Dendritic cell treated with granulocyte-macrophage colony-stimulating factor and Interleukin-4, amounts not matched to agents 40 ng/mL and 50 ng/mL, for 4 days (primary cell): ENCODE data around the gene DGKH.

Source experiments
- H3K27ac Mint-ChIP-seq: one replicate; pipeline ENCODE4 v1.8.0; 2022; ENCODE audit warnings: mild to moderate bottlenecking, mixed read lengths
- H3K27me3 Mint-ChIP-seq: one replicate; pipeline ENCODE4 v1.8.0; 2022; ENCODE audit warnings: mild to moderate bottlenecking, mixed read lengths
- H3K36me3 Mint-ChIP-seq: one replicate; pipeline ENCODE4 v1.8.0; 2022; ENCODE audit warnings: low read depth, mixed read lengths
- H3K4me1 Mint-ChIP-seq: one replicate; pipeline ENCODE4 v1.8.0; 2022; ENCODE audit warnings: low read depth, mixed read lengths
- H3K4me3 Mint-ChIP-seq: one replicate; pipeline ENCODE4 v1.8.0; 2022; ENCODE audit warnings: mild to moderate bottlenecking, moderate library complexity, mixed read lengths
- H3K9me3 Mint-ChIP-seq: one replicate; pipeline ENCODE4 v1.8.0; 2022; ENCODE audit warnings: mixed read lengths
- intact Hi-C: fragments of 100-400 bp; cut with micrococcal nuclease; formaldehyde crosslinking; loops from one replicate; pipeline ENCODE4 v1.15.0; 2022

The DGKH gene

DNA sequence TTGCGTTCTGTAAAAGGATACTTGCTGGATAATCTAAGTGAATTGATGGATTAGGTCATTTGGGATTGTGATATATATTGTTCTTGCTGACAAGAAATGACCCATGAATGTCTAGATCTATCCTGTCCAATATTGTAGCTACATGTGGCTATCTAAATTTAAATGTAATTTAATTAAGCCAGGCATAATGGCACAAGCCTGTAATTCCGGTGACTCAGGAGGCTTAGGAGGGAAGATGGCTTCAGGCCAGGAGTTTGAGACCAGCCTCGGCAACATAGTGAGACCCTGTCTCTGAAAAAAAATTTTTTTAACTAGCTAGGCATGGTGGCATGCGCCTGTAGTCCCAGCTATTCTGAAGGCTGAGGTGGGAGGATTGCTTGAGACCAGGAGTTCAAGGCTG is 184.2 kb downstream of the DGKH start:
- peaks cover 13% of the 10 kb centered on the region for H3K36me3 Mint-ChIP-seq
- no peaks in the 10 kb centered on the region for H3K9me3 Mint-ChIP-seq
- no peak overlapping the region for H3K4me3 Mint-ChIP-seq
- H3K27me3 Mint-ChIP-seq, result no peaks in the 10 kb centered on the region
- peaks cover 6% of the 10 kb centered on the region for H3K4me1 Mint-ChIP-seq
- intact Hi-C loops, result no loop called here
- H3K27ac Mint-ChIP-seq, result no peak overlapping the region

DNA sequence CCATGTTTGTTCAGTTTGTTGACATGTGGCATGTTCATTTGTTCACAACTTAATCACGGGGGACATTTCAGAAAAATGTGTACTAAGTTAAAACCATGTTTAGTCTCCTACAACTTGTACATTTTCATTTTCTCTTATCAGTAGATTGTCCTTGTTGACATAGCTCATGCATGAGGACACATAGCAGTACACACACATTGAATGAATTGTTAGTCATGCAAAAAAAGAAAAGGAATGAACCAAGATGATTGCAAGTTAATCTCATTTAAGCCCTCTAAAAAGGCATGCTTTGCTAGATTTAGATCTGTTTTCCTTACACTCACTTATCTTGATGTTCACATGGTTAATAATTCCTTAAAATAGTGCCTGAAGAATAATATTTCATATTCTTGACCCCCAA is 185.3 kb downstream of the DGKH start:
- intact Hi-C loops, result no loop called here
- peaks cover under 1% of the 10 kb centered on the region for H3K4me1 Mint-ChIP-seq

DNA sequence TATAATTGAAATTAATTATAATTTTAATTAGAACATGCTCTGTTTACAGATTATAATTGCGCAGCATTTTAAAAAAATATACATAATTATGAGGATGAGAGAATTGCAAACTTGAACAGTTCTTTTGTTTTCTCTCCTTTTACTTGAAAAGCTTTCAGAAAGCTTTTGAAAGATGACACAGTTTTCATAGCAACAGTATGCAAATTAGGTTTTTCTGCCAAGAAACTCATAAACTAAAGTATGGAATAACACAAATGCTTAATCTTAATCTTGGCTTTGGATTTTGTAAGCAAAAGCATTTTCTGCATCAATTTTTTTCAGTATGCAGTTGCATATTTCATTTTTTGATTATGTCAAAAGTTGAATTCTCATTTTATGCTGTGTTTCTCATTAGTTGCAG is 190.7 kb downstream of the DGKH start:
- Mint-ChIP-seq H3K27ac (no peak overlapping the region), H3K36me3 (no peaks in the 10 kb centered on the region), H3K4me3 (no peak overlapping the region), H3K27me3 (no peaks in the 10 kb centered on the region), H3K4me1 (no peaks in the 10 kb centered on the region), H3K9me3 (no peaks in the 10 kb centered on the region)
- intact Hi-C loops, result no loop called here

More for the DNA sequence above, 185.3 kb downstream of the DGKH start:
- Mint-ChIP-seq H3K27me3 (no peaks in the 10 kb centered on the region), H3K27ac (no peak overlapping the region), H3K36me3 (peaks cover 7% of the 10 kb centered on the region), H3K4me3 (no peak overlapping the region), H3K9me3 (no peaks in the 10 kb centered on the region)

DNA sequence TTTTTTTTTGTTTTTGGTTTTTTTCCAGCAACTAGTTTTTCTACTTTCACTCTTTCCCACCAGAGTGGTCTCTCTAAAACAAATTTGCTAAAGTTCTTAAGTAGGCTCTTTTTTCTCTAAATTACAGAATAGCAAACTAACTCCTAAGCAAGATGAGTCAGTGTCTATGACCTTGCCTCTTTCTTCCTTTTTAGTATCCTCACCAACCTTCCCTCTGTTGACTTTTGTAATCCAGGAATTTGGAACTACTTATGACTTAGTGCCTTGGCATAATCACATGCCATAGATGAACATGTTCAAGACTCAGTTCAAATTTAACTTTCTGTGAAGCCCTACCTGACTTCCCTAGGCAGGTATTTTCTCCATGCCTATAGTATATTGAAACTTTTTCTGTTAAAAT is 191.2 kb downstream of the DGKH start:
- Mint-ChIP-seq H3K36me3 (no peaks in the 10 kb centered on the region), H3K27ac (no peak overlapping the region), H3K4me1 (no peaks in the 10 kb centered on the region), H3K9me3 (no peaks in the 10 kb centered on the region), H3K27me3 (no peaks in the 10 kb centered on the region), H3K4me3 (no peak overlapping the region)
- intact Hi-C loops, result no loop called here

DNA sequence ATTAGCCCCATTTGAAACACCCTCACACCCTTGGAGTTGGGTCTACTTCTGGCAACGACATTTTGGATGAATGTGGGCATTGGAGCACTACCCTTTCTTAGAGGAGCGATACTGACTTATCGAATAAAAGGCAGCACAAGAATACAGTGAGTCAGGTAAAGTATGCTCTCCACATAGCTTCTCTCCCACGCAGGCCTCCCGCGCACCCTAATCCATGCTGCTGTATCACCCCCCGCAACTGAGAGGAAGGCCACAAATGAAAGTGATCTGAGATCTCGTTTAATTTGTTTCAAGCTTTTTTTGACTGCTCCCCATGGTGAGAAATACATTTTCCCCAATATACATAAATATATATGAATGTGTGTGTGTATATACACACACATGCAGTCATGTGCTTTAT is 198.1 kb downstream of the DGKH start:
- Mint-ChIP-seq H3K4me1 (no peaks in the 10 kb centered on the region), H3K4me3 (no peak overlapping the region), H3K36me3 (no peaks in the 10 kb centered on the region), H3K9me3 (no peaks in the 10 kb centered on the region), H3K27me3 (no peaks in the 10 kb centered on the region), H3K27ac (no peak overlapping the region)
- intact Hi-C loops, result no loop called here

DNA sequence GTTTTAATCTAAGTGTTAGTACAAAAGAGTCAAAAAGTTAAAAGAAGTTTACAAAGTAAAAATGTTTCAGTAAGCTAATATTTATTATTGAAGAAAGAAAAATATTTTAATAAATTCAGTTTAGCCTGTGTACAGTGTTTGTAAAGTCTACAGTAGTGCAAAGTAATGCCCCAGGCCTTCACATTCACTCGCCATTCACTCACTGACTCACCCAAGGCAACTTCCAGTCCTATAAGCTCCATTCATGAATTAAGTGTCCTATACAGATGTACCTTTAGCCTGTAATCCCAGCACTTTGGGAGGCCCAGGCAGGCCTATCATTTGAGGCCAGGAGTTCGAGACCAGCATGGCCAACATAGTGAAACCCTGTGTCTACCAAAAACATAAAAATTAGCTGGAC is 199.4 kb downstream of the DGKH start:
- no peaks in the 10 kb centered on the region for H3K27me3 Mint-ChIP-seq
- H3K9me3 Mint-ChIP-seq, result no peaks in the 10 kb centered on the region
- H3K4me1 Mint-ChIP-seq, result no peaks in the 10 kb centered on the region
- no peak overlapping the region for H3K4me3 Mint-ChIP-seq
- no peak overlapping the region for H3K27ac Mint-ChIP-seq
- H3K36me3 Mint-ChIP-seq, result no peaks in the 10 kb centered on the region
- intact Hi-C loops, result no loop called here

DNA sequence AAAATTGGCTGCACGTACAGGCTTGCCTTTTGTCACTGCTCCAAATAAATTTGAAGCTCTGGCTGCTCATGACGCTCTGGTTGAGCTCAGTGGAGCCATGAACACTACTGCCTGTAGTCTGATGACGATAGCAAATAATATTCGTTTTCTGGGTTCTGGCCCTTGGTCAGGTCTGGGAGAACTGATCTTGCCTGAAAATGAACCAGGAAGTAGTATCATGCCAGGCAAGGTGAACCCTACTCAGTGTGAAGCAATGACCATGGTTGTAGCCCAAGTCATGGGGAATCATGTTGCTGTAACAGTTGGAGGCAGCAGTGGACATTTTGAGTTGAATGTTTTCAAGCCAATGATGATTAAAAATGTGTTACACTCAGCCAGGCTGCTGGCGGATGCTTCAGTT is 207.4 kb downstream of the DGKH start:
- no peaks in the 10 kb centered on the region for H3K4me1 Mint-ChIP-seq
- H3K27ac Mint-ChIP-seq, result no peak overlapping the region
- H3K27me3 Mint-ChIP-seq, result no peaks in the 10 kb centered on the region
- H3K36me3 Mint-ChIP-seq, result no peaks in the 10 kb centered on the region
- H3K4me3 Mint-ChIP-seq, result no peak overlapping the region
- no peaks in the 10 kb centered on the region for H3K9me3 Mint-ChIP-seq
- intact Hi-C loops, result no loop called here

DNA sequence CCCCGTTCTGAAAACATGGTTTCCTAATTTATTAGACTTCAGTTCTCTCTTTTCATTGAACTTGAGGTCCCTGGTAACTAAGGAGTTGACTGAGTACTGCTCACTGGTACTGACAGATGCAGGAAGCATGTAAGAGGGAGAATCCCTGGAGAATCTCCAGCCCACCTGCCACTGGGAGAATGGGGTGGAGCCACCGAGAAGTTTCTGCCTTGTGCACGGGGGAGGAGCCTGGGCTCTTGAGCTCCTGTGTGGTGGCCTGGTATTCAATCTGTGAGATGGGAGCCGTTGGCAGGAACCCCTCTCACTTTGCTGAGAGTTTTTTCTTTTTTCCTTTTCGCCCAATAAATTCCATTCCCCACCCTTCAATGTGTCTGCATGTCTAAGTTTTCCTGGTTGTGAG is 210.3 kb downstream of the DGKH start:
- Mint-ChIP-seq H3K9me3 (no peaks in the 10 kb centered on the region), H3K27me3 (no peaks in the 10 kb centered on the region), H3K27ac (no peak overlapping the region), H3K36me3 (no peaks in the 10 kb centered on the region), H3K4me1 (no peaks in the 10 kb centered on the region), H3K4me3 (no peak overlapping the region)
- intact Hi-C loops, result no loop called here

DNA sequence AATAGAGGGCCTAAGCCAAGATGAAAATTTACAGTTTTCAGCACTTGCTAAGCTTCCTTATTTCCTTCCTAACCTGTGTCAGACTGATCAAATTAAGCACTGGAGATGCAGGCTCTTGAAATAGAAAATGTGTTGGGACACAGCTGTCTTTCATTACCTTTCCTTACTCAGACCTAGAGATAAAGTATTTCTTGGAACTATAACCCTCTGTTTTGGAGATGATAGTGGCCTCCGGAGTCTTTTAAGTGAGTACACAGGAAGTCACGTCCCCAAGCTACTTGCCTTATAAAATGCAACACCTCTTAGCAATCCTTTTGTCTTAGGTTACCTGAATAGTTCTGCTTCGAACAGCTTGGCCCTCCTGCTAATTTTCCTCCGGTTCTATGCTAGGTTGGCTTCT is 211.1 kb downstream of the DGKH start:
- Mint-ChIP-seq H3K9me3 (no peaks in the 10 kb centered on the region), H3K27me3 (no peaks in the 10 kb centered on the region), H3K27ac (no peak overlapping the region), H3K4me3 (no peak overlapping the region), H3K36me3 (no peaks in the 10 kb centered on the region), H3K4me1 (no peaks in the 10 kb centered on the region)
- intact Hi-C loops, result no loop called here

DNA sequence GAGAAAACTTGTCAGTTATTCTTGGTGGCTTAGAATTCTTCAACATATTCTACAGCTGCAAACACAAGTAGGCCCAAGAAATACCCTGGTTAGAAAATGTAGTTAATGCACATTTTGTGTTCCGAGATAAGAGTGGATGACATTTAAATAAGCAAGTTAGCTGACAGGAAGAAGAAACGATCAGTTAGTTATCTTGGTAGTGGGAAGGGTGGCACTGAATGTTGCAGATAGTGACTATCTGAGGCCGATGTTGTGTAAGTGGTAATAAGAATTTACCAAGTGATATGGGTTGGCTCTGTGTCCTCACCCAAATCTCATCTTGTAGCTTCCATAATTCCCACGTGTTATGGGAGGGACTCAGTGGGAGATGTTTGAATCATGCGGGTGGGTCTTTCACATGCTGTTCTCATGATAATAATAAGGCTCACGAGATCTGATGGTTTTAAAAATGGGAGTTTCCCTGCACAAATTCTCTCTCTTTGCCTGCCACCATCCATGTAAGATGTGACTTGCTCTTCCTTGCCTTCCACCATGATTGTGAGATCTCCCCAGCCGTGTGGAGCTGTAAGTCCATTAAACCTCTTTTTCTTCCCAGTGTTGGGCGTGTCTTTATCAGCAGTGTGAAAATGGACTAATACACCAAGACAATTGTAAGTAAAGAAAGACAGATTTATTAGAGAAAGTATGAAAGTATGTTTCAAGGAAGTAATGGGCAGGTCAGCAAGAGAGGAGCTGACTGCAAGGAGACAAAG is 212.6 kb downstream of the DGKH start:
- H3K9me3 Mint-ChIP-seq, result no peaks in the 10 kb centered on the region
- intact Hi-C loops, result no loop called here
- no peak overlapping the region for H3K27ac Mint-ChIP-seq
- no peaks in the 10 kb centered on the region for H3K4me1 Mint-ChIP-seq
- H3K27me3 Mint-ChIP-seq, result no peaks in the 10 kb centered on the region
- H3K36me3 Mint-ChIP-seq, result no peaks in the 10 kb centered on the region
- H3K4me3 Mint-ChIP-seq, result no peak overlapping the region

DNA sequence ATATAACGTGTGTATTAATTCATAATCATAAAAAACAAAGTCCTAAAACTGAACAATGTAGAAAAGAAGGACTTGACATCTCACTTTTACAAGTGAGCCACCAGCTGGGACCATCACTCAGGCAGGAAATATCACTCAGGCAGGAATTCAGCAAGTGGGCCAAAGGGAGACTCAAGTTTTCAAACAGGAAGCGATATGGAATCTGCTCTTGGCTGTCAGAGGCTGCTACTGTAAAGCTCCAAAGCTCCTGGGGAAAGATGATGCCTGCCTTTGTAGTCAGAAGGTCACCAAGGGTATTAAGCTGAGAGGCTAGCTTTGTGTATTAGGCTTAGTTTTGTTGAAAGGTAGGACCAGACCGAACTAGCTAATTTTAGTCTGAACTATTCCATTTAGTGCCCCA is 218.0 kb downstream of the DGKH start:
- Mint-ChIP-seq H3K27me3 (no peaks in the 10 kb centered on the region), H3K4me1 (peaks cover 13% of the 10 kb centered on the region), H3K9me3 (no peaks in the 10 kb centered on the region), H3K4me3 (no peak overlapping the region), H3K36me3 (peaks cover 4% of the 10 kb centered on the region), H3K27ac (no peak overlapping the region)
- intact Hi-C loops, result no loop called here

DNA sequence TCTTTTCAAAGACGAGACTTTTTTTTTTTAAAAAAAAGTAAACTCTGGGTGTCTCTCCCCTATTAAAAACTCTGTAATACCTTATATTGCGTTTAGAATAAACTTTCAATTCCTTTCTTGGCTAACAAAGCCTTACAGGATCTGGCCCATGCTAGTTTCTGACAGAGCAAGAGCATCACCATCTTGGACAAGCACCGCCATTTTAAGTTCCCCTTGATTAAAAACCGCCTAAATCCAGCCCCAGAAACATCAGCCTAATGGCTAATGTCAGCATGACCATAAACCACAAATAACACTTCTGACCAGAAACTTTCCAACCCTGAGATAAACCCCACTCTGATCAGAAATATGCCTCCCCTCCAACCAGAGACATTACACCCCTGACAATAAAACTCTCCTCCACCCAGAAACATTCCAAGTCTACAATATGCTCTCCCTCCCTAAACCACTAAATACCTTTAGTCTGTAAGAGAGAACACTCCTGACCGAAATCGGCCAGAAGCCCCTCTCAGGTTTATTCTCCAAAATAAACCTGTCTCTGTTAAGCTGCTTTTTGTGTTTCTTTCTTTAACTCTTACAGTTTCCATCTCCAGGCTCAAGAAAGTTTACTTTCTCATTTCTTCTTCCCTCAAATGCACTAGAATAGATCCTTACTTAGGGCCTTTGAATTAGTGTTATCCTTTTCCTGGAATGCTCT is 221.9 kb downstream of the DGKH start:
- no peaks in the 10 kb centered on the region for H3K27me3 Mint-ChIP-seq
- no peak overlapping the region for H3K27ac Mint-ChIP-seq
- H3K4me3 Mint-ChIP-seq, result no peak overlapping the region
- no peaks in the 10 kb centered on the region for H3K9me3 Mint-ChIP-seq
- peaks cover 37% of the 10 kb centered on the region for H3K4me1 Mint-ChIP-seq
- intact Hi-C loops, result loop anchor here (5.0 to 10.0 kb wide), 2 partner anchors 226 to 1008 kb away; partner anchors contain the start of genes DGKH and MTRF1
- peaks cover 22% of the 10 kb centered on the region for H3K36me3 Mint-ChIP-seq

DNA sequence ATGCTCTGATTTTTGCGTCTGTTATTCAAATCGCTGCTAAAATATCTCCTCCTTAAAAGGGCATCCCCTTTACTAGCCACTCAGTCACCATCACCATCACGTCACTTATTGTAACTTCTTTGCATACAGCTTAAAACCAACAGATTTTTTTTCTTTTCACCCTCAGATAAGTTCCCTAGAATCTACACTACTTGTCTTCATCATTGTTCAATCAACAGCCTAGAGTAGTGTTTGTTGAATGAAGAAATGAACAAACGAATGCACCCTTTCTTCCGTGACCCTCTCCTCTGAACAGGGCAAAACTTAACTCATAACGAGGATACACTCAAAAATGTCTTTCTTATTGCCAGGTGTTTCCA is 222.4 kb downstream of the DGKH start:
- Mint-ChIP-seq H3K4me3 (peak overlapping the region; percentile 93), H3K27me3 (no peaks in the 10 kb centered on the region), H3K36me3 (peaks cover 22% of the 10 kb centered on the region), H3K4me1 (peaks cover 42% of the 10 kb centered on the region), H3K9me3 (no peaks in the 10 kb centered on the region), H3K27ac (peak overlapping the region; percentile 95)
- intact Hi-C loops, result loop anchor here (5.0 to 10.0 kb wide), 2 partner anchors 226 to 1009 kb away; partner anchors contain the start of genes DGKH and MTRF1

DNA sequence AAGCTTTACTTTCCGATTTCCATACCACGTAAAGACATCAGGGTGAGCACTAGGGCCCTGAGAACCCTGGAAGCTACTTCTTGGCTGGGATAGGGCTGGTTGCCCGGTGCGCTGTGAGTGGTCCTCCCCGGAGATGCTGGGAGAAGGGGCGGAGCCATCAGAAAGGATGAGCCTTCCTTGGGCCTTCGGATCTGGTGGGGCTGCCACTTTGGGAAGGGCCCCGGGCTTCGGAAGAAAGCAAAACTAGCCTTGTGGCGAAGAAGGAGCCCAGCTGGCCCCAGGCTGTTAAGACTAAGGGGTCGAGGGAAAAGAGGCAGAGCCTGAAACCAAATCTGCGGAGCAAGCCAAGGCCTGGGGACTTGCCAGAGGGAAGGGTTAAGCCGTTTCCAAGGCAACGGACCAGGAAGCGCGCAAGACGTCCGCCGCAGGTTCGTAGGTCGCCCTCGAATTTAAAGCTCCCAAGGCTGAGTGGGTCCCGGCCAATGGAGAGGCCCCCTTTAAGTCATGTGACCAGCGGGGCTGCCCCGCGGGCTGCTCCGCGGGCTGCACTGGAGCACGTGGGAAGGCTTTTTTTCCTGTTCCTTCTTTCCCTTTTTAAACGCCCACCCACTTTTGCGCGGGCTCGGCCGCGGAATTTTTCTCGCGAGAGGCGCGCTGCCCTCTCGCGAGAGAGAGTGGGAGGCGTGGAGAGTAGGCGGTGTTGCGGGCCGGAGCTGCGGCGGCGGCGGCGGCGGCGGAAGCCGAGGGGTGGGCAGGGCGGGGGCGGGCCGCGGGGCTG is 223.1 kb downstream of the DGKH start:
- peaks cover 22% of the 10 kb centered on the region for H3K36me3 Mint-ChIP-seq
- no peaks in the 10 kb centered on the region for H3K9me3 Mint-ChIP-seq
- H3K27me3 Mint-ChIP-seq, result no peaks in the 10 kb centered on the region
- peak overlapping the region; percentile 93 for H3K4me3 Mint-ChIP-seq
- peak overlapping the region; percentile 95 for H3K27ac Mint-ChIP-seq
- peaks cover 48% of the 10 kb centered on the region for H3K4me1 Mint-ChIP-seq
- intact Hi-C loops, result loop anchor here (5.0 to 10.0 kb wide), 2 partner anchors 227 to 1009 kb away; partner anchors contain the start of genes DGKH and MTRF1
